Vagina (tissue), 2 donors: Measurements from ENCODE around the gene DOK7. TPM values are rescaled to one million over a fixed set of nuclear protein-coding genes. Genes with fewer than 3 reads are reported as not detected.

Experiments
- DNase-seq, 2 donors: peaks; one replicate each; pipeline ENCODE4 v3.0.0-alpha.2; 2017; ENCODE audit errors: extremely low spot score in 2 of 2
- H3K27ac ChIP-seq: fragments of 200-600 bp; sonication (generic); one replicate; pipeline ENCODE4 v1.5.1; 2019
- H3K27me3 ChIP-seq: fragments of 200-600 bp; sonication (generic); one replicate; pipeline ENCODE4 v1.5.1; 2019
- H3K36me3 ChIP-seq, 2 donors: fragments of 200-600 bp; sonication (generic); one replicate each; pipeline ENCODE4 v1.5.1; 2017 to 2019
- H3K4me1 ChIP-seq: fragments of 200-600 bp; sonication (generic); one replicate; pipeline ENCODE4 v1.5.1; 2019
- H3K4me3 ChIP-seq, 2 donors: fragments of 200-600 bp; sonication (generic); 1 replicate in 1 of 2; 2 replicates in 1 of 2; pipeline ENCODE4 v1.5.1; 2016 to 2019
- H3K9me3 ChIP-seq: fragments of 200-600 bp; sonication (generic); one replicate; pipeline ENCODE4 v1.5.1; 2019
- CTCF ChIP-seq, 3 experiments: fragments of 450-650 bp in 2 of 3; fragments of 200-600 bp in 1 of 3; sonication (generic) in 1 of 3; IDR thresholded peaks; one replicate each; pipeline ENCODE4 v1.5.1; 2017 to 2019; ENCODE audit warnings: antibody characterized with exemption in 3 of 3, mild to moderate bottlenecking in 2 of 3, moderate library complexity in 2 of 3
- POLR2A ChIP-seq, 2 donors: fragments of 450-650 bp; IDR thresholded peaks; one replicate each; pipeline ENCODE4 v1.6.1; 2017; ENCODE audit warnings: antibody characterized with exemption in 2 of 2, mild to moderate bottlenecking in 2 of 2, moderate library complexity in 2 of 2
- POLR2AphosphoS5 ChIP-seq, 2 donors: sonication (generic); formaldehyde crosslinking; IDR thresholded peaks; one replicate each; pipeline ENCODE4 v1.9.0; 2017; ENCODE audit warnings: antibody characterized with exemption in 2 of 2, mild to moderate bottlenecking in 2 of 2, low read depth in 1 of 2; ENCODE audit not compliant: insufficient read depth in 1 of 2
- intact Hi-C: fragments of 100-400 bp; cut with DNase I; formaldehyde crosslinking; loops from one replicate; pipeline ENCODE4 v1.15.1; 2023
- total RNA-seq: library from RNA; depleted of rRNA; stranded (reverse); fragments of >200 nt; gene quantifications from one replicate; pipeline ENCODE4 v1.2.3, GENCODE V29; 2016

Gene DOK7
- 4.7 TPM for total RNA-seq

- Histone ChIP-seq H3K36me3 (no peaks in the 10 kb centered on the region), H3K4me3 (peak within 1 kb of the TSS; percentile 34 to 41), H3K27ac (no peak within 1 kb of the TSS), H3K27me3 (no peaks in the 10 kb centered on the region), H3K4me1 (peaks cover 38% of the 10 kb centered on the region), H3K9me3 (no peaks in the 10 kb centered on the region)
- no peak for DNase-seq
- intact Hi-C loops: no loop called here
- TF ChIP-seq POLR2AphosphoS5 (IDR thresholded peaks at IDR 0.05; ENCODE audit: insufficient read depth in 1 of 2, low read depth in 1 of 2) (no peak), CTCF (IDR thresholded peaks at IDR 0.05) (no peak), POLR2A (IDR thresholded peaks at IDR 0.05) (no peak)
Observed at GRCh38 chr4:3462790-3463415, at the start of gene DOK7. Gene DOK7 (plus strand): TSS chr4:3463306. CDS start chr4:3463376, 70 bp downstream.

GRCh38 chr4:3413675-3414420, 49.3 kb upstream of the DOK7 start:
- Histone ChIP-seq H3K9me3 (no peaks in the 10 kb centered on the region), H3K36me3 (peaks cover 0 to 34% of the 10 kb centered on the region in 2 donors)
- DNase-seq: no peak

GRCh38 chr4:3414421-3415279, 48.5 kb upstream of the DOK7 start:
- H3K36me3 ChIP-seq: peaks cover 0 to 34% of the 10 kb centered on the region in 2 donors
- H3K9me3 ChIP-seq: no peaks in the 10 kb centered on the region
- H3K4me3 ChIP-seq: no peak overlapping the region
- no peak for DNase-seq
- no peak overlapping the region for H3K27ac ChIP-seq
- H3K4me1 ChIP-seq: no peaks in the 10 kb centered on the region
- H3K27me3 ChIP-seq: no peaks in the 10 kb centered on the region
- TF ChIP-seq CTCF (IDR thresholded peaks at IDR 0.05): no peak
- TF ChIP-seq POLR2AphosphoS5 (IDR thresholded peaks at IDR 0.05; ENCODE audit: insufficient read depth in 1 of 2, low read depth in 1 of 2): no peak
- no peak for TF ChIP-seq POLR2A (IDR thresholded peaks at IDR 0.05)
- intact Hi-C loops: no loop called here

More at GRCh38 chr4:3413675-3414420, 49.3 kb upstream of the DOK7 start:
- peaks cover 3% of the 10 kb centered on the region for H3K4me1 ChIP-seq
- H3K27me3 ChIP-seq: no peaks in the 10 kb centered on the region
- no peak overlapping the region for H3K4me3 ChIP-seq
- intact Hi-C loops: no loop called here
- H3K27ac ChIP-seq: no peak overlapping the region
- TF ChIP-seq POLR2AphosphoS5 (IDR thresholded peaks at IDR 0.05; ENCODE audit: insufficient read depth in 1 of 2, low read depth in 1 of 2) (no peak), CTCF (IDR thresholded peaks at IDR 0.05) (no peak), POLR2A (IDR thresholded peaks at IDR 0.05) (no peak)

GRCh38 chr4:3415471-3416141, 47.5 kb upstream of the DOK7 start:
- intact Hi-C loops: no loop called here
- no peak for TF ChIP-seq CTCF (IDR thresholded peaks at IDR 0.05)
- TF ChIP-seq POLR2A (IDR thresholded peaks at IDR 0.05): no peak
- TF ChIP-seq POLR2AphosphoS5 (IDR thresholded peaks at IDR 0.05; ENCODE audit: insufficient read depth in 1 of 2, low read depth in 1 of 2): no peak
- H3K27ac ChIP-seq: no peak overlapping the region
- H3K36me3 ChIP-seq: peaks cover 0 to 34% of the 10 kb centered on the region in 2 donors
- no peak overlapping the region for H3K4me3 ChIP-seq
- no peaks in the 10 kb centered on the region for H3K4me1 ChIP-seq
- no peak for DNase-seq
- no peaks in the 10 kb centered on the region for H3K27me3 ChIP-seq
- no peaks in the 10 kb centered on the region for H3K9me3 ChIP-seq
